MCF 10A (cell line): Measurements from ENCODE around the gene MSLN. TPM values are rescaled to one million over a fixed set of nuclear protein-coding genes. Genes with fewer than 3 reads are reported as not detected.

Experiments
- BruUV-seq: library from RNA; stranded (reverse); fragments of 400-500 nt; replicated peaks from 2 replicates; lab custom pipeline; 2021; lab: Mats Ljungman, UMichigan
- CTCF ChIA-PET: fragments of 300-600 bp; sonication (Branson Sonifier 250); formaldehyde crosslinking; extraction: SDS; loops from one replicate; lab custom pipeline; 2021; ENCODE audit warnings: antibody characterized with exemption, inconsistent platforms; lab: Yijun Ruan, JAX
- POLR2A ChIA-PET: fragments of 300-600, 350-650 bp; sonication (Branson Sonifier 250); formaldehyde crosslinking; extraction: SDS; loops from one replicate; lab custom pipeline; 2020; ENCODE audit warnings: antibody characterized with exemption, inconsistent platforms; lab: Yijun Ruan, JAX
- DNase-seq: peaks from one replicate; pipeline ENCODE4 v3.0.0-alpha.2; 2018; ENCODE audit not compliant: unreplicated experiment
- H3K27ac Mint-ChIP-seq: one replicate; pipeline ENCODE4 v1.8.0; 2022; ENCODE audit warnings: mild to moderate bottlenecking, low read depth, mixed read lengths; ENCODE audit not compliant: unreplicated experiment
- H3K27me3 Mint-ChIP-seq: one replicate; pipeline ENCODE4 v1.8.0; 2022; ENCODE audit warnings: mixed read lengths; ENCODE audit not compliant: insufficient read depth, unreplicated experiment
- H3K36me3 Mint-ChIP-seq: one replicate; pipeline ENCODE4 v1.8.0; 2022; ENCODE audit warnings: mild to moderate bottlenecking, moderate library complexity, mixed read lengths; ENCODE audit not compliant: insufficient read depth, unreplicated experiment
- H3K4me1 Mint-ChIP-seq: one replicate; pipeline ENCODE4 v1.8.0; 2022; ENCODE audit warnings: mixed read lengths; ENCODE audit not compliant: insufficient read depth, unreplicated experiment
- H3K4me3 Mint-ChIP-seq: one replicate; pipeline ENCODE4 v1.8.0; 2022; ENCODE audit warnings: mild to moderate bottlenecking, moderate library complexity, mixed read lengths; ENCODE audit not compliant: unreplicated experiment
- H3K9me3 Mint-ChIP-seq: one replicate; pipeline ENCODE4 v1.8.0; 2022; ENCODE audit warnings: mixed read lengths; ENCODE audit not compliant: unreplicated experiment
- intact Hi-C: fragments of 100-400 bp; cut with micrococcal nuclease; formaldehyde crosslinking; loops from 2 replicates; pipeline ENCODE4 v1.14.1; 2022
- total RNA-seq: library from RNA; stranded (reverse); gene quantifications from 2 replicates; pipeline ENCODE4 v1.2.3, GENCODE V29; 2022
- TF ChIP-seq, protein P1 (sequence below): fragments of 200-600 bp; IDR thresholded peaks from one replicate; pipeline ENCODE4 v1.8.0; 2022; ENCODE audit warnings: antibody characterized with exemption, mild to moderate bottlenecking; ENCODE audit not compliant: unreplicated experiment

Gene MSLN
- total RNA-seq, 1 experiment from 2014 or later, result 25.2 TPM

DNA sequence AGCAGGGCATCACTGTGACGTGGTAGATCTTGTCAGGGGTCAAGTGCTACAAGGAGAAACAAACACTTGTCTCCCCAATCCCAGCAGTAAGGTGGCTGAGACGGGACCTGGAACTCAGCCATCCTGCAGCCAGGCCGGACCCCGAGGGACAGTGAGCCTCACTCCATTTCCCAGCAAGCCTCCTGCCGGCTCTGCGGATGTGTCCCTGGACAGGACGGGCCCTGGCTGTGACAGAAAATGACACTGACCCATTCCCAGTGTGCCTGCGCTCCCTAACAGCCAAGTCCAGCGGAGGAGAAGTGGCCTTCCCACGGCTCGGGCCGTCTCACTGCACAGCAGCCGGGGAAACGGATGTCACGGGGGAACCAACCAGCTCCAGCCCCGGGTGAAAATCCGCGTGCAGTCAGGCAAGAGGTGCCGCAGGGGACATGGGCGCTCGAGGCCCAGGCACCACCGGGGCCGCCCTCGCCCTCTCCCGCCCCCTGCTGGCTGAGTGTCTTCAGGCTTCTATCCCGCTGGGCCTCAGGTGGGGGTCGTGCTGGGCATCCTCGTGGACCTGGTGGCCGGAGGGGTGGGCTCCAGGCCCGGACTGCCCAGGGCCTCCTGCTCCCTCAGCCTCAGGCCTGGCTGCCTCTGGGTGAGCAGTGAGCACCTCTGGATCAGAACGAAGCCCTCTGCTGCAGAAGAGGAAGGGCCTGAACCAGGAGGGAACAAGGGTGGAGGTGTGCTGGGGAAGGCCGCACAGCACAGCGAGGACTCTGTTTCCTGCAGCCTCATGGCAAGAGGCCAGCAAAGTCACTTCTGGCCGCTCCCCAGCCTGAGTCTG lies 26.9 kb upstream of the MSLN start:
- intact Hi-C loops, result no loop called here
- ChIA-PET POLR2A (interaction anchor here (0.7 to 0.8 kb wide), 2 partner anchors 21 to 48 kb away, joined by 3 to 4 read pairs; no protein-coding TSS in a partner anchor), CTCF (interaction anchor here (0.7 to 1.2 kb wide), 3 partner anchors 9 to 38 kb away, joined by 3 read pairs; no protein-coding TSS in a partner anchor)
- H3K4me1 Mint-ChIP-seq, result peaks cover 6% of the 10 kb centered on the region
- no peaks in the 10 kb centered on the region for H3K9me3 Mint-ChIP-seq
- H3K36me3 Mint-ChIP-seq, result peaks cover 56% of the 10 kb centered on the region
- no peaks in the 10 kb centered on the region for H3K27me3 Mint-ChIP-seq
- TF ChIP-seq, protein P1, sequence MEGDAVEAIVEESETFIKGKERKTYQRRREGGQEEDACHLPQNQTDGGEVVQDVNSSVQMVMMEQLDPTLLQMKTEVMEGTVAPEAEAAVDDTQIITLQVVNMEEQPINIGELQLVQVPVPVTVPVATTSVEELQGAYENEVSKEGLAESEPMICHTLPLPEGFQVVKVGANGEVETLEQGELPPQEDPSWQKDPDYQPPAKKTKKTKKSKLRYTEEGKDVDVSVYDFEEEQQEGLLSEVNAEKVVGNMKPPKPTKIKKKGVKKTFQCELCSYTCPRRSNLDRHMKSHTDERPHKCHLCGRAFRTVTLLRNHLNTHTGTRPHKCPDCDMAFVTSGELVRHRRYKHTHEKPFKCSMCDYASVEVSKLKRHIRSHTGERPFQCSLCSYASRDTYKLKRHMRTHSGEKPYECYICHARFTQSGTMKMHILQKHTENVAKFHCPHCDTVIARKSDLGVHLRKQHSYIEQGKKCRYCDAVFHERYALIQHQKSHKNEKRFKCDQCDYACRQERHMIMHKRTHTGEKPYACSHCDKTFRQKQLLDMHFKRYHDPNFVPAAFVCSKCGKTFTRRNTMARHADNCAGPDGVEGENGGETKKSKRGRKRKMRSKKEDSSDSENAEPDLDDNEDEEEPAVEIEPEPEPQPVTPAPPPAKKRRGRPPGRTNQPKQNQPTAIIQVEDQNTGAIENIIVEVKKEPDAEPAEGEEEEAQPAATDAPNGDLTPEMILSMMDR, result peak; percentile 28
- no peak overlapping the region for H3K27ac Mint-ChIP-seq
- no peak overlapping the region for H3K4me3 Mint-ChIP-seq
- no TSS peak for BruUV-seq
- DNase-seq, result no peak

DNA sequence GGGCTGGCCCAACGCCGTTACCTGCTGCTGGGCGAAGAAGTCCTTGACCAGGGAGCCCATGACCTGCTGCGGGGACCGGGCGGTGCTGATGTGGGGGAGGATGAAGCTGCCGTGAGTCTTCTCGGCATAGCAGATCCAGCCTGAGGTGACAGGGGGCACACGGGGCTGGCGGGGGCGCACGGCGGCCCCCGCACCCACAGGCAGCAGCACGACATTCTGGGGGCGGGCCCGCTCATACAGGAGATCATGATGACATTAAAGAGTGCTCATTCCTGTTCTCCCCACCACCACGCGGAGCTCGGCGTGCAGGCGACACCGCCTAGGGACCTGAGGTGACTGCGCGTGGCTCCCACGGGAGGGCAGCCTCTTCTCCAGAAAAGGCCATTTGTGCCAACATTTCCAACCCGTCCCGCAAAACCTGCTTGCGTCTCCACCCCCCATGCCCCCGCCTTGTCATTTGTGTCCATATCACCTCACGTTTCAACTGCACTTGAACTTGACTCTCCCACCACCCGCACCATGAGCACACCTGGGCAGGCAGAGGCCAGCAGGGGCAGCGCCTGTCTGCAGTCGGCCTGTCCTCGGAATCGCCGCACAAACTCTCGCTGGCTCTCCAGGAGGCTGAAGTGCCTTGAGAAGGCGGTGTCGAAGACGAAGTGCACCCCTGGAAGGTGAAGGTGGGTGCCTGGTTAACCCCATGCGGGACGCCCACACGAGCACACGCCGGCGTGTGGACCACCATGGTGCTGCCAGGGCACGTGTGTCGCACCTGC lies 26.1 kb upstream of the MSLN start:
- no peaks in the 10 kb centered on the region for H3K9me3 Mint-ChIP-seq
- no peak overlapping the region for H3K27ac Mint-ChIP-seq
- TF ChIP-seq, protein P1, result no peak
- no TSS peak for BruUV-seq
- no peaks in the 10 kb centered on the region for H3K27me3 Mint-ChIP-seq
- ChIA-PET POLR2A (interaction anchor here (4.1 kb wide), 1 partner anchor 13 kb away, joined by 25 read pairs; the partner anchor contains the start of gene ANTKMT), CTCF (interaction anchor here (1.0 kb wide), 1 partner anchor 8 kb away, joined by 3 read pairs; no protein-coding TSS in a partner anchor)
- intact Hi-C loops, result no loop called here
- H3K36me3 Mint-ChIP-seq, result peaks cover 56% of the 10 kb centered on the region
- DNase-seq, result no peak
- H3K4me1 Mint-ChIP-seq, result peaks cover 6% of the 10 kb centered on the region
- no peak overlapping the region for H3K4me3 Mint-ChIP-seq

DNA sequence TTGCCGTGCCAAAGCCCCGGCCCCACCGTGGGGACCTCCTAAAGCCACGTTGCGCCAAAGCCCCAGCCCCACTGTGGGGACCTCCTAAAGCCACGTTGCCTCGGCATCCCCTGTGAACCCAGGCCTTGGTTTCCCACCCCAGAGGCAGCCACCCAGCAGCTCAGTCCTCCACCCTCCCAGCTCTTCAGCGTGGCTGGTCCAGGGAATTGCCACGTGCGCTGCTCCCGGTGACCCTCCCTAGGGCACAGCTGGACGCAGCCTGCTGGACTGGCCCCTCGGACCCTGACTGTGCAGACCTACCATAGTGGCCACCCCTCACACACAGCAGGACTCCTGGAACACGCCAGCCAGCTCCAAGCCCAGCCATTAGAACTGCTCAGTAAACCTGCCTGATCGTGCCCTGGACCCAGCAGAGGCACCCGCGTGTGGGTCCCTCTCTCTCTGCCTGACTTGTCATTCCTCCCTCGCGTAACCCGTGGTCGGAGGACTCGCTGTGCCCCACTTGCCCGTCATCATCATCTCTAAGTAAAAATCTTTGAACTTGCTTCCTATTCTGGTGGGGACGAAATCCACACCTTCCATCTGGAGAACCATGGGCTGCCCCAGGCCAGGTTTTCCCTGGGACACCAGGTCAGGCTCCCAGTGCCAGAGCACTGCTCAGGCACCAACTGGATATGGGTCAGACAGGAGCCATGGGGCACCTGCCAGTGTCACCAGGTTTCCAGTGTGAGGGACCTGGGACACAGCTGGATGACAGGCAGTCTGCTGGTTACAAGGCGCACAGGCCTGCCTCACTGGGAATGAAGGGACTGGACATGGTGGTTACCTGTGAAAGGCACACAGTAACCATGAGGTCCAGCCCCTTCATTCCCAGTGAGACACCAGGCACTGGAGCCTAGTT lies 25.3 kb upstream of the MSLN start:
- ChIA-PET CTCF (interaction anchor here (0.6 kb wide), 2 partner anchors 19 to 41 kb away, joined by 3 read pairs; no protein-coding TSS in a partner anchor), POLR2A (interaction anchor here (1.2 to 4.1 kb wide), 3 partner anchors 9 to 46 kb away, joined by 4 to 31 read pairs (median 25); partner anchors contain the start of genes ANTKMT, CCDC78 and HAGHL)
- Mint-ChIP-seq H3K27me3 (no peaks in the 10 kb centered on the region), H3K27ac (no peak overlapping the region), H3K36me3 (peaks cover 52% of the 10 kb centered on the region), H3K4me3 (no peak overlapping the region), H3K4me1 (peaks cover 6% of the 10 kb centered on the region), H3K9me3 (no peaks in the 10 kb centered on the region)
- intact Hi-C loops, result no loop called here
- BruUV-seq, result no TSS peak
- TF ChIP-seq, protein P1, result no peak
- no peak for DNase-seq
